DOHH2 (cell line): ENCODE data around the gene DMC1.

ENCODE experiments used
- H3F3A ChIP-seq: fragments of 200-600 bp; sonication (generic), shearing (Covaris generic); 2 replicates; pipeline ENCODE4 v1.6.0; 2016; ENCODE audit warnings: antibody characterized with exemption, mild to moderate bottlenecking; ENCODE audit not compliant: control insufficient read depth, insufficient read depth
- H3K27ac ChIP-seq: fragments of 200-600 bp; sonication (generic); 2 replicates; pipeline ENCODE4 v1.5.1; 2014; ENCODE audit warnings: low read depth, mild to moderate bottlenecking, low read length, moderate library complexity
- H3K27me3 ChIP-seq: fragments of 200-600 bp; sonication (generic); 2 replicates; pipeline ENCODE4 v1.6.1; 2014; ENCODE audit warnings: mild to moderate bottlenecking, low read length, mixed read lengths; ENCODE audit not compliant: control insufficient read depth
- H3K36me3 ChIP-seq: fragments of 200-600 bp; sonication (generic); 2 replicates; pipeline ENCODE4 v1.6.1; 2014; ENCODE audit warnings: mild to moderate bottlenecking, low read length, moderate library complexity, mixed read lengths; ENCODE audit not compliant: control insufficient read depth
- H3K4me1 ChIP-seq: fragments of 200-600 bp; sonication (generic); 2 replicates; pipeline ENCODE4 v1.6.1; 2014; ENCODE audit warnings: mild to moderate bottlenecking, low read length, mixed read lengths; ENCODE audit not compliant: control insufficient read depth
- H3K4me2 ChIP-seq: fragments of 200-600 bp; sonication (generic); 2 replicates; pipeline ENCODE4 v1.6.0; 2014; ENCODE audit warnings: mild to moderate bottlenecking, low read length, moderate library complexity
- H3K4me3 ChIP-seq: fragments of 200-600 bp; sonication (generic); 2 replicates; pipeline ENCODE4 v1.5.1; 2014; ENCODE audit warnings: mild to moderate bottlenecking, low read length, mixed read lengths
- H3K79me2 ChIP-seq: fragments of 200-600 bp; sonication (generic); 2 replicates; pipeline ENCODE4 v1.6.1; 2014; ENCODE audit warnings: mild to moderate bottlenecking, low read length, mixed read lengths; ENCODE audit not compliant: control insufficient read depth
- H3K9me2 ChIP-seq: fragments of 200-600 bp; sonication (generic); replicated peaks from 2 replicates; pipeline ENCODE4 v1.6.1; 2014; ENCODE audit warnings: mild to moderate bottlenecking, low read length, mixed read lengths; ENCODE audit not compliant: control insufficient read depth
- H3K9me3 ChIP-seq: fragments of 200-600 bp; sonication (generic); 2 replicates; pipeline ENCODE4 v1.6.1; 2014; ENCODE audit warnings: antibody characterized with exemption, low read length, mixed read lengths; ENCODE audit not compliant: control insufficient read depth, insufficient read depth
- H4K20me1 ChIP-seq: fragments of 200-600 bp; sonication (generic); 2 replicates; pipeline ENCODE4 v1.6.0; 2014; ENCODE audit warnings: low read depth, mild to moderate bottlenecking, antibody characterized with exemption, low read length, moderate library complexity; ENCODE audit not compliant: control insufficient read depth, insufficient read depth
- CTCF ChIP-seq: fragments of 200-600 bp; sonication (generic); IDR thresholded peaks from one replicate; pipeline ENCODE4 v1.5.1; 2014; ENCODE audit warnings: antibody characterized with exemption, mild to moderate bottlenecking, low read depth, low read length; ENCODE audit not compliant: poor library complexity, severe bottlenecking
- EZH2phosphoT487 ChIP-seq: fragments of 200-600 bp; sonication (generic); IDR thresholded peaks from 2 replicates; pipeline ENCODE4 v1.6.1; 2017; ENCODE audit warnings: borderline replicate concordance, mild to moderate bottlenecking, antibody characterized with exemption, low read length, moderate library complexity, mixed read lengths

DMC1 gene

GRCh38 chr22:38481871-38482332, 88.1 kb downstream of the DMC1 start:
- Histone ChIP-seq H3K4me3 (no peak overlapping the region), H3K4me2 (no peak overlapping the region), H3F3A (peaks cover 72% of the 10 kb centered on the region), H4K20me1 (peaks cover 4% of the 10 kb centered on the region; the same call in 1 of the 2 replicates), H3K36me3 (peaks cover 62% of the 10 kb centered on the region), H3K4me1 (no peaks in the 10 kb centered on the region), H3K27me3 (no peaks in the 10 kb centered on the region), H3K9me2 (no peaks in the 10 kb centered on the region), H3K9me3 (no peaks in the 10 kb centered on the region), H3K79me2 (no peaks in the 10 kb centered on the region), H3K27ac (no peak overlapping the region)
- no peak for TF ChIP-seq EZH2phosphoT487
- TF ChIP-seq CTCF: no peak

GRCh38 chr22:38481162-38481870, 88.7 kb downstream of the DMC1 start:
- peaks cover 56% of the 10 kb centered on the region for H3K36me3 ChIP-seq
- TF ChIP-seq CTCF (no peak), EZH2phosphoT487 (no peak)
- no peaks in the 10 kb centered on the region for H3K79me2 ChIP-seq
- H3K4me1 ChIP-seq: no peaks in the 10 kb centered on the region
- no peak overlapping the region for H3K27ac ChIP-seq
- no peak overlapping the region for H3K4me3 ChIP-seq
- no peaks in the 10 kb centered on the region for H3K9me2 ChIP-seq
- H3K27me3 ChIP-seq: no peaks in the 10 kb centered on the region
- no peaks in the 10 kb centered on the region for H3K9me3 ChIP-seq
- H3K4me2 ChIP-seq: no peak overlapping the region
- peaks cover 68% of the 10 kb centered on the region for H3F3A ChIP-seq
- peaks cover 4% of the 10 kb centered on the region; the same call in 1 of the 2 replicates for H4K20me1 ChIP-seq

- TF ChIP-seq CTCF: no peak
- Histone ChIP-seq H3K27me3 (0 out of 2 replicates have a peak, but pooled peaks cover 1% of the 10 kb centered on the region), H3K9me3 (no peaks in the 10 kb centered on the region), H3K4me3 (no peak overlapping the region), H3K4me1 (no peaks in the 10 kb centered on the region), H4K20me1 (no peaks in the 10 kb centered on the region; the same call in 1 of the 2 replicates), H3K27ac (no peak overlapping the region), H3K79me2 (no peaks in the 10 kb centered on the region), H3K9me2 (no peaks in the 10 kb centered on the region), H3K4me2 (no peak overlapping the region), H3K36me3 (peaks cover 38% of the 10 kb centered on the region), H3F3A (peaks cover 49% of the 10 kb centered on the region)
Observed at GRCh38 chr22:38479096-38479837, 90.7 kb downstream of the DMC1 start.
